Medulla oblongata (tissue), 1 donor: ENCODE results near the gene BRI3BP.
"Not testable (repeated sequence)": the region's sequence is repeated elsewhere in the genome, so short reads cannot be mapped to it uniquely, and the experiment has no call there.

ENCODE experiments used
- DNase-seq: peaks from one replicate; pipeline ENCODE4 v3.0.0-alpha.2; 2015; ENCODE audit errors: extremely low spot score

BRI3BP gene

DNA sequence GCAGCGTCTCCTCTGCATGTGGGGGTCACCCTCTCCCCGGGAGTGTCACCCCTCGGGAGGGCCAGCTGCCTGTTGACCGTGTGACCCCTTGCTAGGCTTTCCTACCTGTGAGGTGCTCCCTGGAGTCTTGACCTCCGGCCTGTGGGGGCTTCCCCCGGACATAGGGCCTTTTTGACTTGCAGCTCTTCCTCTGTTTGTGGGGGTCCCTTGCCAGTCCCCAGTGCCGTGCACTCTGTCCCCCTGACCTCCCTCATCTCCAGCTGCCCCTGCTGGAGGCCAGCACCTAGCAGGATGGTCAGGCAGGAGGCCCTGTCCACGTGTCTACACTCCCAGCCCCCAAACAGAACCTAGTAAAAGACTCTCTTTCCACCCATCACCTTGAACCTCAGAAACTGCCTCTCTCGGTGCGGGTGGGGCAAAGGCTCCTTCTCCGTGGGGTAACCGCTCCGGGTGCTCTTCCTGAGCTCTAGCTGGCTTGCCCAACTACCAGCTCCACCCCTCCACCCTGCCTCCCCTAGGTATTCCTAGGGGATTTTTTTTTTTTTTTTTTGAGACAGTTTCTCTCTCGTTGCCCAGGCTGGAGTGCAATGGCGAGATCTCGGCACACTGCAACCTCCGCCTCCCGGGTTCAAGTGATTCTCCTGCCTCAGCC is 72.6 kb downstream of the BRI3BP start:
- DNase-seq, result no peak

DNA sequence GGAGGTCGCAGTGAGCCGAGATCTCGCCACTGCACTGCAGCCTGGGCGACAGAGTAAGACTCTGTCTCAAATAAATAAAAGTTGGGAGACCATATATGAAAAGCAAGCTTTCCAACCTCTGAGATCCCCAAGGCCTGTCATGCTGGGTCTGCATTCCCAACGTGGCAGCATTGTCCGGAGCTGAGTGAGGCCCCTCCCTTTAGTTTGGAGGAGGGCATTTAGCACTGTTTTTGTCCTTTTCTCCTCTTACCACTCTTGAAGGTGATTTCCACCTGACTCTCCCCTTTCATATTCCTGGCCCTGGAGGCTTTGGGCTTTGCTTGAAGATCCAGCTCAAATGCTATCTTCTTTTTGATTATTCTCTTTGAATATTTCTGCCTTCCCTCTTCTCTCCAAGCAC is 74.9 kb downstream of the BRI3BP start:
- DNase-seq, result no peak

GRCh38 chr12:125069616-125070015 is 76.2 kb downstream of the BRI3BP start:
- peak; percentile 14 for DNase-seq

DNA sequence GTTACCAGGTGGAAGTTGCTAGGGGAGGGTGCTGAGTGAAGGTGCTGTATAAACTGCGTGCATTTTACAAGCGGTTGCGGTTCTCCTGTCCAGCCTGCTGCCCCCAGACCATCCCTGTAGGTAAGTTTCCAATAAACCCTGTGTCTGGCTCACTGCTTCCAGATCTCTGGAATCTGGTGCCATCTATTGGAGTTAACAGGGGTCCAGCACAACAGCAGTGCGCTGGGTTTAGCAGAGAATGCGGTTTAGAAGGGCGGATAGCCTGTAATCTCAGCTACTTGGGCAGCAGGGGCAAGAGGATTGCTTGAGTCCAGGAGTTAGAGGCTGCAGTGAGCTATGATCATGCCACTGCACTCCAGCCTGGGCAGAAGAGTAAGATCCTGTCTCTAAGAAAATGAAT is 76.7 kb downstream of the BRI3BP start:
- DNase-seq, result peak; percentile 58

- DNase-seq, result no peak
Observed at GRCh38 chr12:125070661-125071390, 77.4 kb downstream of the BRI3BP start.

GRCh38 chr12:125071456-125071855 is 78.0 kb downstream of the BRI3BP start:
- no peak for DNase-seq

DNA sequence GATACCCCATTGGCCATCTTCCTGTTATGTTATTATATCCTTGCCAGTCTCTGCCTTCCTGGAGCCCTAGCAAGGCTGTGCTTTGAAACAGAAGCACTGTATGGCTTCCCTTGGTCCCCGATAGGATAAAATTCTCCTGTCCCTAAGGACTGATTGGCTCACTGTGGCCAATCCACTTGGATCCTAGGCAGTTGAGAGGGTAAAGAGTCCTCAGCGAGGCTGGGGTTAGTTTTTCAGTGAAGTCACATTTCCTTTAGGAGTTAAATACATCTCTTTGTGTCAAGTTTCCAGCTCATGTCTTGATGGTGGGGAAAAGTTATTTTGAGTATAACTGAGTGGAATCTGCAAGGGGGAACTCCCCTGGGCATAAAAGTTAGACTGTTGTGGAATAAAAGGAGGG is 79.1 kb downstream of the BRI3BP start:
- no peak for DNase-seq

DNA sequence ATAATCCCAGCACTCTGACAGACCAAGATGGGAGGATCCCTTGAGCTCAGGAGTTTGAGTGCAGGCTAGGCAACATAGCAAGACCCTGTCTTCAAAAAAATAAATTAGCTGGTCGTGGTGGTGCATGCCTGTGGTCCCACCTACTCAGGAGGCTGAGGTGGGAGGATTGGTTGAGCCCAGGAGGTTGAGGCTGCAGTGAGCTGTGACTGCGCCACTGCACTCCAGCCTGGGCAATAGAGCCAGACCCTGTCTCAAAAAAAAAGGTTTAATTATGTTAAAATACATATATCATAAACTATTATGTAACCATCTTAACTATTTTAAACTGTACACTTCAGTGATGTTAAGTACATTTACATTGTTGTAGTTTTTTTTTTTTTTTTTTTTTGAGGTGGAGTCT is 80.8 kb downstream of the BRI3BP start:
- DNase-seq, result not testable (repeated sequence)

DNA sequence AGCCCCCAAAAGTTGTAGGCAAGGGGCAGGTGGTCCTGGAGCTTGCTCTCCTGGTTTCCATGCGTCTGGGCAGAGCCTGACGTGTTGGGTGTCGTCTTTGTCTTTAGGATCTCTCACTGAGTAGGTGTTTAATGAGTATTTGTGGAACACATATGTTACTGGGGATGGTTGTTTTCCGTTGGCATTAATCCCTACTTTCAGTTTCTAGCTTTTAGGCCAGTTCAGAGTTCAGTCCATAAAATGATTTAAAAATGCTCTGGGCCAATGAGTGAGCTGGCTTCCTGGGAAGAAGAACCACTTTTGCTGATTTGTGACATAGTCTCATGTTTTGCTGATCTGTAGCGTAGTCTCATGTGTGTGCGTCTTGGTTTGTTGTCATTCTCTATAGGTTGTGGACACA is 82.7 kb downstream of the BRI3BP start:
- DNase-seq, result no peak

GRCh38 chr12:125079084-125079483 is 85.6 kb downstream of the BRI3BP start:
- no peak for DNase-seq

GRCh38 chr12:125079648-125080645 is 86.5 kb downstream of the BRI3BP start:
- DNase-seq, result no peak
